ENCODE results near the gene CCDC73. TPM values are rescaled to one million over a fixed set of nuclear protein-coding genes. Genes with fewer than 3 reads are reported as not detected.
A peak's percentile ranks its signal among the peaks of the same experiment; 100 is the strongest.
"Not testable (repeated sequence)": the region's sequence is repeated elsewhere in the genome, so short reads cannot be mapped to it uniquely, and the experiment has no call there.

CCDC73 gene
- total and polyA plus RNA-seq, 5 donors: not detected

DNA sequence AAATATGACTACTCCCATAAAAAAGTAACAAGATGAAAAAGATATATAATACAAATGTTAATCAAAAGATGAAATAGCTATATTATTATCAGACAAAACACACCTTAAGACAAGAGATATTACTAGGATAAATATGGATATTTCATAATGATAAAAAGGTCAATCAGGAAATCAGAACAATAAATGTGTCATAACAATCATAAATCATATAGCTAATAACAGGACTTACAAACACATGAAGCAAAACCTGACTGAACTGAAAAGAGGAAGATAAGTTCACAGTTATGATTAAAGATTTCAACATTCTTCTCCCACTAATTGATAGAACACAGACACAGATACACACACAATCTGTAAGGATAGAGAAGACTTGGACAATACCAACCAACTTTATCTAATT, 163.6 kb downstream of the CCDC73 start:
- ATAC-seq (no peak), DNase-seq (no peak)
- intact Hi-C loops (cut with DNase I): no loop called here
- no peak overlapping the region for H3K4me3 ChIP-seq (ENCODE audit: low read length)
- H3K4me1 ChIP-seq (ENCODE audit: control insufficient read depth, insufficient read depth, low read length): no peaks in the 10 kb centered on the region
- no peak overlapping the region for H3K27ac ChIP-seq (ENCODE audit: low read length)
- no peaks in the 10 kb centered on the region for H3K27me3 ChIP-seq (ENCODE audit: control insufficient read depth, insufficient read depth)
- no peaks in the 10 kb centered on the region for H3K9me3 ChIP-seq (ENCODE audit: control insufficient read depth, low read length)

GRCh38 chr11:32616903-32617302, 177.6 kb downstream of the CCDC73 start:
- intact Hi-C loops (cut with DNase I): no loop called here
- H3K4me1 ChIP-seq (ENCODE audit: control insufficient read depth, insufficient read depth, low read length): no peaks in the 10 kb centered on the region
- H3K27me3 ChIP-seq (ENCODE audit: control insufficient read depth, insufficient read depth): no peaks in the 10 kb centered on the region
- no peaks in the 10 kb centered on the region for H3K9me3 ChIP-seq (ENCODE audit: control insufficient read depth, low read length)
- WGBS: 47% methylated on average over 4 of the region's 4 CpGs
- no peak overlapping the region for H3K27ac ChIP-seq (ENCODE audit: low read length)
- no peak for ATAC-seq
- H3K4me3 ChIP-seq (ENCODE audit: low read length): no peak overlapping the region
- no peak for DNase-seq

DNA sequence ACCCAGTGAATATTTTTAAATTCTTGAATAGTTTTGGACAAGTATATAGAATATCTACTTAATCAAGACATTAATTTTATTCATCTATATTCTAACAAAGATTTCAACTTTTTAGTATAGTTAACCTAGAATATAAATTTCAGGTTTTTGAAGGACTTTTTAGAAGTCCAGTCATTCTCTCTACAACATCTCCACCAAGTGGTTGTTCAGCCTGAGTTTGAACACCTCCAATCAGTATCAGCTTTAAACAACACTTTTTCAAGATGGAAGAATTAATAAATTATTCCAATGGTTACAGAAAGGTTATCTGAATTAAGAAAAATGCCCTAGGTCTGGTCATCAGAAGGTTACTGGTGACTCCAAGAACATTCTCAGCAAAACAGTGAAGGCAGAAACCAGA, 179.0 kb downstream of the CCDC73 start:
- no peaks in the 10 kb centered on the region for H3K9me3 ChIP-seq (ENCODE audit: control insufficient read depth, low read length)
- intact Hi-C loops (cut with DNase I): no loop called here
- no peaks in the 10 kb centered on the region for H3K27me3 ChIP-seq (ENCODE audit: control insufficient read depth, insufficient read depth)
- H3K4me1 ChIP-seq (ENCODE audit: control insufficient read depth, insufficient read depth, low read length): no peaks in the 10 kb centered on the region
- H3K27ac ChIP-seq (ENCODE audit: low read length): no peak overlapping the region
- ATAC-seq: no peak
- DNase-seq: no peak
- no peak overlapping the region for H3K4me3 ChIP-seq (ENCODE audit: low read length)

- H3K27ac ChIP-seq (ENCODE audit: low read length): no peak overlapping the region
- no peak for ATAC-seq
- H3K27me3 ChIP-seq (ENCODE audit: control insufficient read depth, insufficient read depth): no peaks in the 10 kb centered on the region
- H3K4me1 ChIP-seq (ENCODE audit: control insufficient read depth, insufficient read depth, low read length): no peaks in the 10 kb centered on the region
- 79% methylated on average over 4 of the region's 4 CpGs for whole genome bisulfite sequencing
- no peak overlapping the region for H3K4me3 ChIP-seq (ENCODE audit: low read length)
- DNase-seq: no peak
- intact Hi-C loops (cut with DNase I): no loop called here
- no peaks in the 10 kb centered on the region for H3K9me3 ChIP-seq (ENCODE audit: control insufficient read depth, low read length)
Observed at GRCh38 chr11:32613500-32614151, 180.8 kb downstream of the CCDC73 start.

GRCh38 chr11:32610797-32611352, 183.6 kb downstream of the CCDC73 start:
- Histone ChIP-seq H3K27ac (ENCODE audit: low read length) (no peak overlapping the region), H3K9me3 (ENCODE audit: control insufficient read depth, low read length) (no peaks in the 10 kb centered on the region), H3K4me3 (ENCODE audit: low read length) (no peak overlapping the region), H3K4me1 (ENCODE audit: control insufficient read depth, insufficient read depth, low read length) (no peaks in the 10 kb centered on the region), H3K27me3 (ENCODE audit: control insufficient read depth, insufficient read depth) (no peaks in the 10 kb centered on the region)
- DNase-seq (no peak), ATAC-seq (no peak)
- 82% methylated on average over 3 of the region's 3 CpGs for WGBS
- intact Hi-C loops (cut with DNase I): no loop called here

DNA sequence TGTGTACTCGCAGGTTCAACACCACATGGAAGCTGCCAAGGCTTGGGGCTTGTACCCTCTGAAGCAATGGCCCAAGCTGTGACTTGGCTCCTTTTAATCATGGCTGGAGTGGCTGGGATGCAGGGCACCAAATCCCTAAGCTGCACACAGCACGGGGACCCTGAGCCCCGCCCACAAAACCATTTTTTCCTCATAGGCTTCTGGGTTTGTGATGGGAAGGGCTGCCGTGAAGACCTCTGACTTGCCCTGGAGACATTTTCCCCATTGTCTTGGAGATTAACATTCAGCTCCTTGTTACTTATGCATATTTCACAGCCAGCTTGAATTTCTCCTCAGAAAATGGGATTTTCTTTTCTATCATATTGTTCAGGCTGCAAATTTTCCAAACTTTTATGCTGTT, 185.6 kb downstream of the CCDC73 start:
- 95% methylated on average over 4 of the region's 4 CpGs for WGBS
- DNase-seq; H3K27ac ChIP-seq (ENCODE audit: low read length); H3K9me3 ChIP-seq (ENCODE audit: control insufficient read depth, low read length); H3K27me3 ChIP-seq (ENCODE audit: control insufficient read depth, insufficient read depth); H3K4me1 ChIP-seq (ENCODE audit: control insufficient read depth, insufficient read depth, low read length); H3K4me3 ChIP-seq (ENCODE audit: low read length); ATAC-seq; intact Hi-C loops (cut with DNase I): not testable (repeated sequence)

- Histone ChIP-seq H3K4me3 (ENCODE audit: low read length) (no peak overlapping the region), H3K9me3 (ENCODE audit: control insufficient read depth, low read length) (no peaks in the 10 kb centered on the region), H3K4me1 (ENCODE audit: control insufficient read depth, insufficient read depth, low read length) (no peaks in the 10 kb centered on the region), H3K27ac (ENCODE audit: low read length) (no peak overlapping the region), H3K27me3 (ENCODE audit: control insufficient read depth, insufficient read depth) (no peaks in the 10 kb centered on the region)
- intact Hi-C loops (cut with DNase I): no loop called here
- DNase-seq (no peak), ATAC-seq (no peak)
Observed at GRCh38 chr11:32606220-32606619, 188.2 kb downstream of the CCDC73 start.

- intact Hi-C loops (cut with DNase I): no loop called here
- ATAC-seq (peak in 1 of 2 donors; percentile 40), DNase-seq (no peak)
- Histone ChIP-seq H3K9me3 (ENCODE audit: control insufficient read depth, low read length) (no peaks in the 10 kb centered on the region), H3K27ac (ENCODE audit: low read length) (no peak overlapping the region), H3K4me1 (ENCODE audit: control insufficient read depth, insufficient read depth, low read length) (no peaks in the 10 kb centered on the region), H3K27me3 (ENCODE audit: control insufficient read depth, insufficient read depth) (no peaks in the 10 kb centered on the region), H3K4me3 (ENCODE audit: low read length) (no peak overlapping the region)
- 18% methylated on average over 4 of the region's 4 CpGs for WGBS
Observed at GRCh38 chr11:32602657-32603415, 191.6 kb downstream of the CCDC73 start.

DNA sequence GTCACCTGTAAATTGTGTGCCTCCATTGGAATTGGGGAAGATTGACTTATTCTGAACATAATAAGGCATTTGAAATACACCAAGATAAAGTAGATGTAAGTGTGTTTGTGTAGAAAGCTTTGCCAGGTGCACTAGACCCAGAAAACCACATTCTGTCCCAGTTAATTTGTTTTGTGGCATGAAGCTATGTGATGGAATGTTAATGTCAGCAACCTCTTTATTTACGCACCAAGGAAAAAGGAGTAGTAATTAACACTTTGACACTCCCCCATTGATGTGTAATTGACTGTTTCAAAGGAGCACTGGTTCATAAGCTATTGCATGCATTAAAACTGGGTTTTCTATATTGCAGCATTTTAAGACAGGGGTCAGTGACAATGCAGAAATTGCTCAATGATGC, 196.5 kb downstream of the CCDC73 start:
- DNase-seq: no peak
- no peaks in the 10 kb centered on the region for H3K27me3 ChIP-seq (ENCODE audit: control insufficient read depth, insufficient read depth)
- no peaks in the 10 kb centered on the region for H3K4me1 ChIP-seq (ENCODE audit: control insufficient read depth, insufficient read depth, low read length)
- H3K9me3 ChIP-seq (ENCODE audit: control insufficient read depth, low read length): no peaks in the 10 kb centered on the region
- intact Hi-C loops (cut with DNase I): no loop called here
- no peak for ATAC-seq
- no peak overlapping the region for H3K27ac ChIP-seq (ENCODE audit: low read length)
- no peak overlapping the region for H3K4me3 ChIP-seq (ENCODE audit: low read length)
- WGBS: 76% methylated on average over 1 of the region's 1 CpG

DNA sequence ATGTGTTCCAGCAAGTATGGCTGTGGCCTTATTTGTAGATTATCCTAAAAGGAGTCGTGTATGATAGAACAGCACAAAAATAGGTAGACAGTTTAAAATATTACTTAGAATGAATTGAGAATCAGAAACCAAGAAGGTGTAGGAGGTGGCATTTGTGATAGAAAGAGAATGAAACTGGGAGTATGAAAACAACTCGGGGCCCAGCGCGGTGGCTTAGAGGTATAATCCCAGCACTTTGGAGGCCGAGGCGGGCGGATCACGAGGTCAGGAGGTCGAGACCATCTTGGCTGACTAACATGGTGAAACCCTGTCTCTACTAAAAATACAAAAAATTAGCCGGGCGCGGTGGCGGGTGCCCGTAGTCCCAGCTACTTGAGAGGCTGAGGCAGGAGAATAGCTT, 198.3 kb downstream of the CCDC73 start:
- H3K27ac ChIP-seq (ENCODE audit: low read length); H3K9me3 ChIP-seq (ENCODE audit: control insufficient read depth, low read length); H3K4me3 ChIP-seq (ENCODE audit: low read length); ATAC-seq; DNase-seq; H3K4me1 ChIP-seq (ENCODE audit: control insufficient read depth, insufficient read depth, low read length); H3K27me3 ChIP-seq (ENCODE audit: control insufficient read depth, insufficient read depth); intact Hi-C loops (cut with DNase I): not testable (repeated sequence)
- 96% methylated on average over 14 of the region's 14 CpGs for WGBS

- DNase-seq (no peak), ATAC-seq (no peak)
- Histone ChIP-seq H3K27me3 (ENCODE audit: control insufficient read depth, insufficient read depth) (no peaks in the 10 kb centered on the region), H3K4me1 (ENCODE audit: control insufficient read depth, insufficient read depth, low read length) (no peaks in the 10 kb centered on the region), H3K9me3 (ENCODE audit: control insufficient read depth, low read length) (no peaks in the 10 kb centered on the region), H3K27ac (ENCODE audit: low read length) (no peak overlapping the region), H3K4me3 (ENCODE audit: low read length) (no peak overlapping the region)
- intact Hi-C loops (cut with DNase I): no loop called here
Observed at GRCh38 chr11:32594272-32594671, 200.2 kb downstream of the CCDC73 start.
